GM18502 (cell line): ENCODE results near the gene MAP3K5.

ENCODE experiments used
- ATAC-seq: cut with Tn5 transposase; IDR thresholded peaks from one replicate; pipeline ENCODE4 v1.9.1; 2021; ENCODE audit warnings: mild to moderate bottlenecking; ENCODE audit not compliant: unreplicated experiment, poor library complexity

The MAP3K5 gene

DNA sequence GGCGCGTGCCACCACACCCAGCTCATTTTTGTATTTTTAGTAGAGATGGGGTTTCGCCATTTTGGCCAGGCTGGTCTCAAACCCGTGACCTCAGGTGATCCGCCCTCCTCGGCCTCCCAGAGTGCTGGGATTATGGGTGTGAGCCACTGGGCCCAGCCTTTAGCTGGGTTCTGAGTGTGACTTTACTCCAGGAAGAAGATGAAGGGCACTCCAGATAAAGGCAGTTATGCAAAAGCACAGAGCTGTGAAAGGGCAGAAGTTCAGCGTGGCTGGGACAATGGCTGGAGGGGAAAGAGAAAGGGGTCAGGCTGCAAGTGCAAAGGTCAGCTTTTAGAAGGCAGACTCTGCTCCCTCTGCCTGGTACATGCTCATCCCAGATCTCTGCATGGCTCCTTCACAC is 39.7 kb downstream of the MAP3K5 start:
- no peak for ATAC-seq

DNA sequence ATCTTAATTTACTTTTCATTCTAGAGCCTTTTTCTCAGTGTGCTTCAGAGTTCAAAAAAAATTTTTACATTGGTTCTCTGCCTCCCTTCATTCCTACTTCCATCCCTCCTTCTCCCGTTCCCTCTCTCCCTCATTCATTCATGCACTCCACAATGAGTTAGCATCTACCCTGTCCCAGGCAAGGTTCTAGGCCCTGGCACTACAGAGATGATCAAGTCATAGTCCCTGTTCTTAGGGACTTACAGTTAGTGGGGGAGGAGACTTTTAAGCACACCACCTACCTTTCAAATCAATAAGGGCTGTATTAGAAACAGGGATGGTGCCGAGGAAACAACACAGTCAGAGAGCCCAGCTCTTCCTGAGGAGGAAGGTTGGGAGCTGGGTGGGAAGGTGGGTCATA is 40.3 kb downstream of the MAP3K5 start:
- peak; percentile 16 for ATAC-seq

DNA sequence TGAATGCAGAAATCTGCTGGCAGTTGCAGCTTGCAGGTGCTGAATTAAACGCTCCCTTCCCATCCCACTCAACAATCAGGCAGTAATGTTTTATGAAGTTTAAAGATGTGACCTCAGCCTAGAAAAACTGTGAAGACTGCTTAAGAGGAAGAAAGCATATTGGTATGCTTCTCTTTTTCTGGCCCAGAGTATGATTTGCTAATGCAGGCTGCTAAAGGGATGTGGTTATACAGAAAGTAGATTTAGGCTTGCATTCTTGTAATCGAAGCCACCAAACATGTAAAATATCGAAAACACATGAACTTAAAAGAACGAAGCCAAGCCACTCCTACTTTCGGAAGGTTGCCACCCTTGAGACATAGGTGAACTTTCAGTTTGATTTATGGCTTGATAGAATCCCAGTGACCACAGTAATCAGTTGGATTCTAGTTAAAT is 40.7 kb downstream of the MAP3K5 start:
- peak; percentile 96 for ATAC-seq

DNA sequence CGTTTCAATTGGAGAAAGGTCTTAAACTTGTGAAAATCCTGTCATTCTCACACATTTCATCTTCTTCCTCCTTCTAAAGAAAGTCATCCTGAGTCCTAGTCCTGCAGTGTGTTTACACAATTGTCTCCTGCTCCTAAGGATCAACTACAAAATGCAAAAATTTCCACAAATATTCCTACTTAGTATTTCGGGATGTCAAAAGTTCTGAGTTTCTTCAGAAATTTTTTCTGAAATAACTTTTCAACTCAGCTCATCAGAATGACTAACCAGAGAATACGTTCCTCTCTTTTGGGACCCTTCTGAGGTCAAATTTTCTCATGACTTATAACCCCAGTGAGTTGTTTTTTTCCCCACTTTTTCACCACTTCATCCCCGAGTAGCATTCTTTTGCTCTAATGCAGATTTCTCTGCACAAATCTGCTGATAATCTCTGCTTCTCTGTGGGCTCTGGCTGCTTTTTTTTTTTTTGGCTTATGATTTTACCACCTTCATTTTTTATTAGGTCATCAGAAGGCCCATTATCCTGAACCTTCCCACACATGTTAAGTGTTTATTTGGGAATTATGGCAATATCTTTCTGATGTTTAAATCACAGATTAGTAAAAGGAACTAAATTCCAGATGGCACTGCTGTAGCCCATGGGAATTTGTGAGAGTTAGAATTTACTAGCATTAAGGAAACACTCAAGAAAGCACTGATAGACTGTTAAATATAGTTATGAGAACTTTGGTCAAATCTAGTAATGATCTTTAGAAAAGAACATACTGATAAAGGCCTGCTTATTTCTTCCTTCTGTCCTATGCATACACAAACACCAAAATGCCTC is 41.4 kb downstream of the MAP3K5 start:
- ATAC-seq: no peak

DNA sequence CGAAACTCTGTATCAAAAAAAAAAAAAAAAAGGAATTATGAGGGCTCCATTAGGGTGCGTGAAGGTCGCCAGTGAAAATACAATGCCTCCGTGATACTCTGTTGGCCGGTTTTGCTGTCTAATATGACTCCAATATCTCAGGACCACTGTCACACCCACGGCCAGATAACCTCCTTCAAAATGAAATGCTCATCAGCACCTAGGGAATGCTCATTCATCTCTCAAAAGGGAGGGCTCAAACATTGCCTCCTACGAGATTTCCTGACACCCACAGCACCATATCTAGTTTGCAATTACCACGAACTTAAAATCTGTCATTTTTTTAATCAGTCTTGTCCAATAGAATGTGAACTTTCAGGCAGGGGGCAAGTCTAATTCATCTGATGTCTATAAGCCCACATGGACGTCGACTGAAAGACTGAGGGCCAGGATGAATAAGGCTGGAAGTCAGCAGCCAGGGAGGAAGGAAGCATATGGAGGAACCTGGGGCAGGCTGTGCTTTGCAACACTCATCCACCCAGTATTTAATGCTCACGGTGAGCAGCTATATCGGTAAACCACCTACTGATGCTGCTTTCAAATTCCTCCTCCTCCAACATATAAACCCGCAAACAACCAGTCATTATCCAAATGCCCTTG is 42.8 kb downstream of the MAP3K5 start:
- no peak for ATAC-seq

DNA sequence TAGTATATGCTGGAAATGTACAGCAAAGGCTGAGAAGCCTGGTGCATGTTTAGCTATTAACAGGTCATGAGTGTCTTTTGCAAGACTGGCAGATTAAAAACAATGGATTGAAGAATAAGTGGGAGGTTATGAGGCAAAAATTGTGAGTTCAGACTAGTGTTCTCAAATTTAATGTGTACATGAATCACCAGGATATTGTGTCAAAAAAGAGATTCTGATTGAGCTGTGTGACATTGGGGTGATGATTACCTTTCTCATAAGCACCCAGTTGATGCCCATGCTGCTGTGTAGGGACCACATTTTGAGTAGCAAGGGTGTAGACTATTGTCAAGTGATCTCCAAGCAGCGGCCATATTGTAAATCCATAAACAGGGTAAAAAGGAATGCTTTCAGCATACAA is 44.8 kb downstream of the MAP3K5 start:
- ATAC-seq: no peak

DNA sequence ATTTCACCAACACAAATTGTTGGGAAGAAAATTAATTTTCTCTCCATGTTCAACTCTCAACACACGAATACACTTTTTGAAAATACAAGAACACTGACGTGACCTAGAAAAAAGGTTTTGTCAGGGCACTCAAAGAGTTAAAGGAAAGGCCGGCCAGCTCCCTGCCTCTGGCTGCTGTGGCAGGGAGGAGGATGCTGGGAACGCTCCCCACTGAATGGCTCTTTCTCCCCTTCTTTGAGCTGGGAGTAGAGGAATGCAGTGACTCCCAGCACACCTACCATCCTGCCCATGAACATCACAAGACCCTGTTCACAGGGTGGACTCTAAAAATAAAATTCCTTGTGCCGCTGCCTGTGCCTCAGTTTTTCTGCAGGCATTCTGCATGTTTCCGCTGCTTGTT is 47.0 kb downstream of the MAP3K5 start:
- no peak for ATAC-seq

DNA sequence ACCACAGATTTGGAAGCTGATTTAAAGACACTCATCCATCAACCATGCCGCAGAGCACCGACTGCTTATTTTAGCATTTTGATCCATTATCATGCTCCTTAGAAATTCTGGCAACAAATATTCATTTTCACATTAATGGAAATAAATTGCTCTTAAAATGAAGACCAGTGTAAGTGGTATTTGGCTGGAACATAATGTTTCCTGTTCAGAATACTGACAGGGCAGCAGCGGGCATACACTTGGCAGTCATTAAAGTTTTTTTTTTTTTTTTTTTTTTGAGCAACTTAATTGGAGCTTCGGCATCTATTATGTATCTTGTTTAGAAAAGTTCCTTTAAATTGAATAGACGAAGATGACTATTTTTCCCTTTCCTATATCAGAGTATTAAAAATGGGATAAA is 47.4 kb downstream of the MAP3K5 start:
- ATAC-seq: no peak

DNA sequence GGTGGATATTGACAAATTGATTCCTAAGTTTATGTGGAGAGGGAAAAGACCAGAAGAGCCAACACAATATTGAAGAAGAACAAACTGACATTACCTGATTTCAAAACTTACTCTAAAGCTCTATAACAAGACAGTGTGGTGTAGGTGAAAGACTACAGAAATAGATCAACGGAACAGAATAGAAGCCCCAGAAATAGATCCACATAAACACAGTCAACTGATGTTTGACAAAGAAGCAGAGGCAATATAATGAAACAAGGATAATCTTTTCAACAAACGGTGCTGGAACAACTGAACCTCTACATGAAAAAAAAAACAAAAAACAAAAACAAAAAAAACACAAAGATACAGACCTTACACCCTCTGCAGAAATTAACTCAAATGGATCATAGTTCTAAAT is 50.2 kb downstream of the MAP3K5 start:
- no peak for ATAC-seq

DNA sequence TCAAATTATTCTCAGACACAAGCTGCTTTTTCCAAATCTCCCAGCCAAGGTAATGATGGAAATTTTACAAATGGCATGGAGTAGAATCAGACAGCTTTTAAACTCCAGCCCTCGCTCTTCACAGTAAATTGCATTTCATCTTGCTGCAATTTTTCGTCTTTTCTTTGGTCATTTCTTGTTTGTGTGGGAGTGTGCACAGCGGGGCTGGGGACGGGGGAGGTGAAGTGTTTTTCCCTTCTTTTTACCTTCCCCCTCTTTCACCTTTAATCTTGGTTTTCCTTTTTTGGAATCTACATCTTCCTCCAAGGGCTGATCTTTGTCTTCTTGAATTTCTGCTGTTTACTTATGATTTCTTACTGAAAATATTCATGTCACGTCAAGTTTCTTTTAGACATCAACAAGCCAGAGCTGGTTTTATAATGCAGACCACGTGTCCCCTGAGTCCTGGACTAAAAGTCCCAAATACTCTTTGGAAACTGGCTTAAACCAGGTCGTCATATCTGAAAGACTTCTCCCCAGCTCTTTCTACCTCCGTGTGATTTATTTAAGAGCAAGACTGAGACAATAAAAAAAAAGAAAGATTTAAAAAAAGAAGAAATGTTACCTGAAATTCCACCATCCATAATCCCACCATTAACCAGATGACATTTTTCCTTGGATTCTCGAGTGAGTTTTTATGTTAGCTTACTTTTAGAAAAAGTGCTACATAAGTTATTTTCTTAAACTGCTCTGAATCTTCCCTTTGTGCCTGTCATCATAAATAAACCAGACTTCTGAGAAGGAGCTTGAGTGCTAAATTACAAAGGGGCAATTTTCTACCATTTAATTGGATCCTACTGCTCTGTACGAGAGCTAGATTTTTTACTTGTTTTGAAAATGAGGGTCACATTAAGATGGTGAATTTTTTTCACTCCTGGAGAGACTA is 52.0 kb downstream of the MAP3K5 start:
- no peak for ATAC-seq

DNA sequence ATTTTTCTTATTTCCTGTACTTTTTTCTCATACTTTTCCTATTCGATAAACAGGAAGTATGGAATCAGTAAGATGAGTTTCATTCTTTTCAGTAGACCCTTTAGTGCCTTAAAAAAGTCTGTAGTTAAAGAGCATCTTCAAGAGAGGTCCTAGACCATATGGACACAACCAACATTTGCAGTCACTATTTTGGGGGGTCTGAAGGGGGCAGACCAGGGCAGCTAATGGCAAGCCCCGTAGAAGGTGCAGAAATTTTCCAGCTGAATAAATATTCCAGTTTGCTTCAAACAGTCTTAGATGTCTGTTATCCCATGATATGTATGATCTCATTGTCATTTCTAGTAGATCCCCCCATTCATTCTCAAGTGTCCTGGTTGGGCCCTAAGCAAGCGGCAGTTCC is 52.8 kb downstream of the MAP3K5 start:
- no peak for ATAC-seq

DNA sequence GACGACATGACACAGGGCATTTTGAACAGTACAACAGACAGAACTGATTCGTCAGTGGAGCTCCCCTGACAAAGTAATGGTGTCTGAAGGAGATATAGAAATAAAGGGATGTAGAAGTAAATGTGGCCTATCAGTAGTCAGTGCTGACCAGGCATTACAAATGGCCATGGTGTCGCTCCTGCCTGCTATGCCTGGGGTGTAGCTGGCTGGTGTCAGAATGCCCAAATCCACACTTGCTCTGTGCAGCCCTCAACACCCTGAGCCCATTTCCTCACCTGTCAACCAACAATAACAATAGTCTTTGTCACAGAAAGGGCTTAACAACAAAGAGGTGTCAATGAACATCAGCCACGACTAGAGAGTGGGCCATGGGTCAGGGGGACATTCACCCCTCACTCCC is 53.2 kb downstream of the MAP3K5 start:
- ATAC-seq: no peak

DNA sequence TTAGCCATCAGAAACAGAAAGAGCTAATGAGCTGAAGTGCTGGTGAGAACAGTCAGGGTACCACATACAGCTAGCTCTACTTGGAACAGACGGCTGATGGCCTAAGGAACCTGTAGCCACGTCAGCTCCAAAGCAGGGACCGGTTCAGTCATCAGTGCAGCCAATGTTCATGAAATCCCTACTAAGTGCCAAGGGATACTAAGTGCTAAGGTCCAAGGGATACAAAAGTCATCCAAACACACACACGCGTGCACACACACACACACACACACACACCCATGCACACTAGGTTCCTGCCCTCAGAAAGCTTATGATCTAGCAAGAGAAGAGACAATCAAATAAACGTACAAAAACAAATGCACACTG is 53.6 kb downstream of the MAP3K5 start:
- no peak for ATAC-seq

DNA sequence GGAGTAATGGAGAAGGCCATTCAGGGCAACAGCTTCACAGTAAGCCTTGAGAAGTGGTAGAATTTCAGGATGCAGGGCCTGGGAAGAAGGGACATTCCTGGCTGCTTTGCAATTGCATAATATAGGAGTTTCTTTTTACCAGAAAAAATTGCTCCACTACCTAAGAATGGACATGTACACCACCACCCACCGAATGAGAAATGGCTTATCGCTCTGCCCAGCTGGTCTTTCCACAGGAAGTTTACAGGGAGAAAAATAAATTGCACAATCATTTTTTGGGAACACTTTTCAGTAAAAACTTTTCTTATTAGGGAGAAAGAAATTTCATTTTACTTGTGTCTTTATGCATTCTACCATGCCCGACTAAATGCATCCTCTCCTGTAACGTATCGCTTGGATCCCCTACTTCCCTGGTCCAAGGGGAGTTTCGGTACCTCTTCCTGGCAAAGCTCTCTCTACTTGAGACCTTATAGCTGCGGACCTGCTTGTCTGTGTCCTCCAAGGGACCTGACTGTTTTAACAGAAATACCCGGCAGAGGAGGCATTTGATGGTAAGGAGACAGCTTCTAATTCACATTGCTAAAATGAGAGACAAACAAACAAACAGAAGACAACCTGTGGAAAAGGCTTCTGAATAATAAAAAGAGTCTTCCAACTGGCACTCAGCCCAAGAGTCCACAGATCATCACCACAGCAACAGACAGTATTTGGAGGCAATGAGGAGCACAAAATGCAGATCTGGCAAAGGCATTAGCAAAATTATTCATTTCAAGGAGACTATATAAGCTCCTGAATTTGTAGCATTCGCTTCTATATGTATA is 54.2 kb downstream of the MAP3K5 start:
- ATAC-seq: no peak

DNA sequence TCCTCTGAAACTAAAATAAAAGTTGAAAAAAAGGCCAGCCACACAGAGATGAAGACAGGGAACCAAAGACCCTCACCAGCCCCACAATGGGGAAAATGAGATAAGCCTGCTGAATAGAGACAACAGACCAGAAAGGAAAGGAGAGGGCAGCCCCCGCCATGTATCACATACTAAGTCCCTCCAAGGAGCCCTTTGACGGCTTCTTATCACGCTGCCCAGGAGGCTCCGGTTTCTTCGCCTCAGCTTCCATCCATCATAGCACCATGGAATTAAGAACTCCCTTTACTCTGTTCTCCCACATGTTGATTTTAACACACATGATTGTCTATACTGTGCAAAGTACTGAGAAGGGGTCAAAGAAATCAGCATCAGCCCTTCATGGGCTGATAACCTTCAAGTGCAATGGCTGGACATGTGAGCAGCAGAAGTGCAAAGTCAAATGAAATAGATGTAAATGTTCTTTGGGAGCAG is 54.9 kb downstream of the MAP3K5 start:
- ATAC-seq: no peak

DNA sequence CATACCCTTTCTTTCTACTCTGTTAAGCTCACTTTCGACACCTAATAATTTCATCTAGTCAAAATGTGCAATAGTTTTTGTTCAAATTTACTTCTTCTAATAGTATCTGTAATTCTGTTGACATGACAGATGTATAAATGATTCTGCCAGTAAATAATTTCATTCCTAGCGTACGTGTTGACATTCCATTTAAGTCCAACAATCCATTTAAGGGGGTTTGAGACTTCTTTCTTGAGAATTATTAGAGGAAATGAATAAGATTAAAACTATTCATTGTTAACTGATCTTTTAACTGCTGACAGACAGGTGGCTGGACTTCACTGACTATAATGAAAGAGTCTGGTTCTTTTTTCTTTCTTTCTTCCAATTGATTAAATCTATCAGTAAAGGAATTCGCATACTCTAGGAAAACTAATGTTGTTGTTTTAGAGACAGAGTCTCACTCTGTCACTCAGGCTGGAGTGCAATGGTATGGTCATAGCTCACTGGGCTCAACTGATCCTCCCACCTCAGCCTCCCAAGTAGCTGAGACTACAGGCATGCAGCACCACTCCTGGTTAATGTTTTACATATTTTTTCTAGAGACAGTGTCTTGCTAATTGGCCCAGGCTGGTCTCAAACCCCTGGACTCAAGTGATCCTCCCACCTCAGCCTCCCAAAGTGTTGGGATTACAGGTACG is 55.9 kb downstream of the MAP3K5 start:
- ATAC-seq: no peak

DNA sequence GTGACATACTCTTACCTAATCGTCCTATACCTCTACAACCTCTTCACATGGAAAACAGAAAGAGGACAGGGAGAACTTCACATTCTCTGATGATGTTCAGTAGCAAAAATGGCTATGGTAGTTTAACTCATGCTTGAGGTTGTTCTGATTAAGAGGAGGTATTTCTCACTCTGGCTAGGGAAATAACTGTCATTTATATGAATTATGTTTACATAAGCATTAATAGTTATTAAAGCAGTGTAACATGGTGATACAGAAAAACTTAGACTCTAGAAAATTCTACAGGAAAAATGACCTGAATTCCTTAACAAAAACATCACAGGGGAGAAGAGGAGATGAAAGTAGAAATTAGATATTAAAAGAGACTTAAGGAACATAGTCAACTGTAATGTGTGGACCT is 57.3 kb downstream of the MAP3K5 start:
- no peak for ATAC-seq

DNA sequence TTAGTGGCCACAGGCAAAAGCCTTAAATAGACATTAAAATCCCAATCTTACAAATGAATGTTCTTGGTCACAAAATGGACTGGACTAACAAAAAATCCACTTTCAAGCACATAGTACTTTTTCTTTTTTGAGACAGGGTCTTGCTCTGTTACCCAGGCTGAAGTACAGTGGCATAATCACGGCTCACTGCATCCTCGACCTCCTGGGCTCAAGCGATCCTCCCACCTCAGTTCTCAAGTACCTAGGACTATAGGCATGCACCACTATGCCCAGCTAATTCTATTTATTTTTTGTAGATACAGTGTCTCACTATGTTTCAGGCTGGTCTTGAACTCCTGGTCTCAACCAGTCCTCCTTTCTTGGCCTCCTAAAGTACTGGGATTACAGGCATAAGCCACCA is 59.4 kb downstream of the MAP3K5 start:
- no peak for ATAC-seq

DNA sequence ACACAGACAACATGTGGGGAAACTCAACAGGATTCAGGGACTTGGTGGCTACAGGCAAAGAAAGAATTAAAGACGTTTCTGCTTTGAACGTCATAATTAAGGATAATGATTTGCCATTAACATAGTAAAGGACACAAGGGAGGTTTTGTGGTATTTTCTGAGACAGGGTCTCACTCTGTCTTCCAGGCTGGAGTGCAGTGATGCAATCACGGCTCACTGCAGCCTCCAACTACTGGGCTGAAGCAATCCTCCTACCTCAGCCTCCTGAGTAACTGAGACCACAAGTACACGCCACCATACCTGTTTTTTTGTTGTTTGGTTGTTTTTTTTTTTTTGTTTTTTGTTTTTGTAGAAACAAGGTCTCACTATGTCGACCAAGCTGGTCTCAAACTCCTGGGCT is 62.4 kb downstream of the MAP3K5 start:
- ATAC-seq: no peak
